Left lung (tissue), 14 donors: ENCODE measurements around the gene PARP11. TPM values are rescaled to one million over a fixed set of nuclear protein-coding genes. Genes with fewer than 3 reads are reported as not detected.

ENCODE experiments used
- ATAC-seq: fragments of 200-7000 bp; cut with Tn5 transposase; one replicate; pipeline ENCODE4 v1.9.1; 2020; ENCODE audit warnings: moderate library complexity
- DNase-seq, 4 donors: peaks; one replicate each; pipeline ENCODE4 v3.0.0-alpha.2; 2013 to 2020
- H3K27ac ChIP-seq, 2 donors: fragments of 200-600 bp; sonication (generic) in 1 of 2; one replicate each; pipeline versions ENCODE4 v1.5.0 to v1.8.0; 2020 to 2021
- H3K27me3 ChIP-seq, 2 donors: fragments of 200-600 bp; sonication (generic) in 1 of 2; one replicate each; pipeline versions ENCODE4 v1.5.0 to v1.8.0; 2020 to 2021
- H3K36me3 ChIP-seq, 2 donors: fragments of 200-600 bp; sonication (generic) in 1 of 2; one replicate each; pipeline versions ENCODE4 v1.5.0 to v1.8.0; 2020 to 2021
- H3K4me1 ChIP-seq, 2 donors: fragments of 200-600 bp; one replicate each; pipeline ENCODE4 v1.8.0; 2021
- H3K4me3 ChIP-seq, 2 donors: fragments of 200-600 bp; sonication (generic) in 1 of 2; one replicate each; pipeline versions ENCODE4 v1.5.0 to v1.8.0; 2020 to 2021; ENCODE audit warnings: mild to moderate bottlenecking in 1 of 2
- H3K9me3 ChIP-seq, 2 donors: fragments of 200-600 bp; sonication (generic) in 1 of 2; one replicate each; pipeline versions ENCODE4 v1.5.0 to v1.8.0; 2020 to 2021
- CTCF ChIP-seq, 2 donors: fragments of 200-600 bp; sonication (generic) in 1 of 2; IDR thresholded peaks; one replicate each; pipeline versions ENCODE4 v1.5.0 to v1.8.0; 2021; ENCODE audit warnings: antibody characterized with exemption in 2 of 2
- intact Hi-C, 2 donors: fragments of 100-400 bp; cut with DNase I; formaldehyde crosslinking; loops; one replicate each; pipeline versions ENCODE4 v1.11.2 to v1.14.2; 2022
- long read RNA-seq, 12 donors: library from polyadenylated mRNA in 2 of 12; unstranded in 2 of 12; transcript quantifications; one replicate each; pipeline ENCODE4 v2.0.0 and lab custom pipeline, GENCODE V29; 2019 to 2026
- polyA plus RNA-seq, 6 donors: library from polyadenylated mRNA; unstranded; fragments of 120-200 nt; gene quantifications; one replicate each; pipeline ENCODE4 v1.2.1, GENCODE V29; 2013; ENCODE audit not compliant: insufficient read length in 6 of 6
- total RNA-seq, 2 donors: library from RNA; stranded (reverse); fragmentation: NEBNext Ultra II Directional; extraction: Animal tissue kit (Norgen Biotek cat#: 25700); gene quantifications; one replicate each; pipeline ENCODE4 v1.2.1, GENCODE V29; 2021
- donor health status: DM: no; HTN: yes; CAD: no.
- donor health status: DM: no; HTN: no; CAD: no.

Gene PARP11, protein sequence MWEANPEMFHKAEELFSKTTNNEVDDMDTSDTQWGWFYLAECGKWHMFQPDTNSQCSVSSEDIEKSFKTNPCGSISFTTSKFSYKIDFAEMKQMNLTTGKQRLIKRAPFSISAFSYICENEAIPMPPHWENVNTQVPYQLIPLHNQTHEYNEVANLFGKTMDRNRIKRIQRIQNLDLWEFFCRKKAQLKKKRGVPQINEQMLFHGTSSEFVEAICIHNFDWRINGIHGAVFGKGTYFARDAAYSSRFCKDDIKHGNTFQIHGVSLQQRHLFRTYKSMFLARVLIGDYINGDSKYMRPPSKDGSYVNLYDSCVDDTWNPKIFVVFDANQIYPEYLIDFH
- total RNA-seq = 10 to 100 TPM; 11.0 to 11.9 TPM
- polyA plus RNA-seq = 10 to 100 TPM; 15.4 to 18.3 (median 16.4) TPM
- long read RNA-seq, donor 1, full-length matches to known transcripts = 3 of 3 reads
- long read RNA-seq, donor 1, partial matches to known transcripts = 0 of 3 reads
- long read RNA-seq, donor 1, other reads (novel, unspliced or antisense) = 0 of 3 reads
- long read RNA-seq, donor 2, full-length matches to known transcripts = 5 of 5 reads
- long read RNA-seq, donor 2, partial matches to known transcripts = 0 of 5 reads
- long read RNA-seq, donor 2, other reads (novel, unspliced or antisense) = 0 of 5 reads
- long read RNA-seq, donor 3, full-length matches to known transcripts = 6 of 6 reads
- long read RNA-seq, donor 3, partial matches to known transcripts = 0 of 6 reads
- long read RNA-seq, donor 3, other reads (novel, unspliced or antisense) = 0 of 6 reads
- long read RNA-seq, donor 4, full-length matches to known transcripts = 1 of 3 reads
- long read RNA-seq, donor 4, partial matches to known transcripts = 0 of 3 reads
- long read RNA-seq, donor 4, other reads (novel, unspliced or antisense) = 2 of 3 reads
- long read RNA-seq, donor 5, full-length matches to known transcripts = 3 of 3 reads
- long read RNA-seq, donor 5, partial matches to known transcripts = 0 of 3 reads
- long read RNA-seq, donor 5, other reads (novel, unspliced or antisense) = 0 of 3 reads
- long read RNA-seq, donor 6, full-length matches to known transcripts = 1 of 1 reads
- long read RNA-seq, donor 6, partial matches to known transcripts = 0 of 1 reads
- long read RNA-seq, donor 6, other reads (novel, unspliced or antisense) = 0 of 1 reads
- long read RNA-seq, donor 7, full-length matches to known transcripts = 2 of 2 reads
- long read RNA-seq, donor 7, partial matches to known transcripts = 0 of 2 reads
- long read RNA-seq, donor 7, other reads (novel, unspliced or antisense) = 0 of 2 reads
- long read RNA-seq, donor 8, full-length matches to known transcripts = 4 of 4 reads
- long read RNA-seq, donor 8, partial matches to known transcripts = 0 of 4 reads
- long read RNA-seq, donor 8, other reads (novel, unspliced or antisense) = 0 of 4 reads
- long read RNA-seq, donor 9 = 0 reads
- long read RNA-seq, donor 10, full-length matches to known transcripts = 1 of 1 reads
- long read RNA-seq, donor 10, partial matches to known transcripts = 0 of 1 reads
- long read RNA-seq, donor 10, other reads (novel, unspliced or antisense) = 0 of 1 reads
- long read RNA-seq, donor 11, full-length matches to known transcripts = 3 of 3 reads
- long read RNA-seq, donor 11, partial matches to known transcripts = 0 of 3 reads
- long read RNA-seq, donor 11, other reads (novel, unspliced or antisense) = 0 of 3 reads
- long read RNA-seq, donor 12, full-length matches to known transcripts = 2 of 2 reads
- long read RNA-seq, donor 12, partial matches to known transcripts = 0 of 2 reads
- long read RNA-seq, donor 12, other reads (novel, unspliced or antisense) = 0 of 2 reads

DNA sequence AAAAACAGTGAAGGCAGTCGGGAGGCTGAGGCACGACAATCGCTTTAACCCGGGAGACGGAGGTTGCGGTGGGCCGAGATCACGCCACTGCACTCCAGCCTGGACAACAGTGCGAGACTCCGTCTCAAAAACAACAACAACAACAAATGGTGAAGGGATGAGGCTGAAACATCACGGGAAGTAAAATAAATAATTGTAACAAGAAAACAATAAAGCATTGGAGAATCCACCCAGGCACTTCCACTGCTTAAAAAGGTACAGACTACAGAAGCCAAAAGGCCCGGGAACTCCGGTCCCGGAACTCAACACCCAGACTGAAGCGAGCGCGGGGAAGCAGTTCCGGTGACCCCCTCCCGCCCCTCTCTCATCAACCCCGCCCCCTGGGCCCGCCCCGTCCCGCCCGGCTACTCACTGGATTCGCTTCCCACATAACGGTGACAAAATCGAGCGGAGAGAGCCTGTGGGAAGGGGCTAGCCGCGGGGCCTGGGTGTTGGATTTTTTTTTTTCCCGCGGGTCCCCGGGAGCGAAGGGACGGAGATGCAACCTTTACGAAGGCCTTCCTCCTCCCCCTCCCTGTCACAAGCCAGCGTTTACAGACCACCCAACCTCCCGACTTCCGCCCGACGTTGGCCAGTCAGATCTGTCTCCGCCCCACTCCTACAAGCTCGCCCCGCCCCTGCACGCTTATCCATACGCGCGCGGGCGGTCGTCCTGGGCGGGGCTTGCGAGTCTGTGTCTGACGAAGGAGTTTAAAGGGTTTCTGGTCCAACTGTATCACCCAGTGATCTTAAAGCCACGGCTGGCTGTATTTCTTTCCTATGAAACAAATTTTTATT, at the start of gene PARP11:
Gene PARP11, minus strand, starts transcription at position 600 of the 837 bp plus-strand sequence. Its CDS starts 170 bp downstream, at position 430.
- H3K4me1 ChIP-seq = peaks cover 9 to 40% of the 10 kb centered on the region in 2 donors
- intact Hi-C loops = no loop called here
- DNase-seq (peak; percentile 98 to 99 (median 98)), ATAC-seq (peak; percentile 99)
- H3K9me3 ChIP-seq = no peaks in the 10 kb centered on the region
- no peaks in the 10 kb centered on the region for H3K36me3 ChIP-seq
- H3K27me3 ChIP-seq = no peaks in the 10 kb centered on the region
- peak within 1 kb of the TSS; percentile 68 for H3K4me3 ChIP-seq
- H3K27ac ChIP-seq = peak within 1 kb of the TSS; percentile 90 to 95
- TF ChIP-seq CTCF (IDR thresholded peaks at IDR 0.05) = no peak

GRCh38 chr12:3922033-3922432, 48.8 kb upstream of the PARP11 start:
- Histone ChIP-seq H3K27ac (no peak overlapping the region), H3K4me3 (no peak overlapping the region), H3K9me3 (no peaks in the 10 kb centered on the region), H3K4me1 (no peaks in the 10 kb centered on the region), H3K27me3 (peaks cover 5 to 43% of the 10 kb centered on the region in 2 donors), H3K36me3 (no peaks in the 10 kb centered on the region)
- intact Hi-C loops = no loop called here
- no peak for TF ChIP-seq CTCF (IDR thresholded peaks at IDR 0.05)
- ATAC-seq (no peak), DNase-seq (no peak)

- ATAC-seq (no peak), DNase-seq (no peak)
- TF ChIP-seq CTCF (IDR thresholded peaks at IDR 0.05) = no peak
- intact Hi-C loops = no loop called here
- H3K27me3 ChIP-seq = peaks cover 5 to 43% of the 10 kb centered on the region in 2 donors
- no peaks in the 10 kb centered on the region for H3K9me3 ChIP-seq
- no peaks in the 10 kb centered on the region for H3K4me1 ChIP-seq
- H3K4me3 ChIP-seq = no peak overlapping the region
- H3K36me3 ChIP-seq = no peaks in the 10 kb centered on the region
- no peak overlapping the region for H3K27ac ChIP-seq
Observed at GRCh38 chr12:3921526-3921925, 48.3 kb upstream of the PARP11 start.

GRCh38 chr12:3921151-3921471, 47.9 kb upstream of the PARP11 start:
- no peak for TF ChIP-seq CTCF (IDR thresholded peaks at IDR 0.05)
- no peaks in the 10 kb centered on the region for H3K4me1 ChIP-seq
- no peak overlapping the region for H3K27ac ChIP-seq
- no peaks in the 10 kb centered on the region for H3K9me3 ChIP-seq
- no peaks in the 10 kb centered on the region for H3K36me3 ChIP-seq
- H3K4me3 ChIP-seq = no peak overlapping the region
- intact Hi-C loops = no loop called here
- ATAC-seq = no peak
- no peak for DNase-seq
- peaks cover 5 to 43% of the 10 kb centered on the region in 2 donors for H3K27me3 ChIP-seq
